ENCODE results near the gene CAPS2.

- TF ChIP-seq CTCF (IDR thresholded peaks at IDR 0.05; ENCODE audit: poor library complexity) (no peak), EZH2 (IDR thresholded peaks at IDR 0.05; ENCODE audit: borderline replicate concordance) (no peak), EZH2phosphoT487 (IDR thresholded peaks at IDR 0.05; ENCODE audit: low read depth, severe bottlenecking, unreplicated experiment) (no peak)
Observed at GRCh38 chr12:75360920-75361319, 30.8 kb upstream of the CAPS2 start.
